GM12873 (cell line): ENCODE measurements around the gene ELN.

ENCODE experiments used
- TF ChIP-seq, protein P1 (sequence below): IDR thresholded peaks from 2 replicates; pipeline ENCODE4 v1.5.1; 2012; ENCODE audit warnings: low read depth, mild to moderate bottlenecking, moderate library complexity, low read length, control low read depth; ENCODE audit not compliant: insufficient read depth; ENCODE audit errors: missing control alignments

ELN gene

GRCh38 chr7:73994761-73995160, 33.2 kb upstream of the ELN start:
- TF ChIP-seq, protein P1, sequence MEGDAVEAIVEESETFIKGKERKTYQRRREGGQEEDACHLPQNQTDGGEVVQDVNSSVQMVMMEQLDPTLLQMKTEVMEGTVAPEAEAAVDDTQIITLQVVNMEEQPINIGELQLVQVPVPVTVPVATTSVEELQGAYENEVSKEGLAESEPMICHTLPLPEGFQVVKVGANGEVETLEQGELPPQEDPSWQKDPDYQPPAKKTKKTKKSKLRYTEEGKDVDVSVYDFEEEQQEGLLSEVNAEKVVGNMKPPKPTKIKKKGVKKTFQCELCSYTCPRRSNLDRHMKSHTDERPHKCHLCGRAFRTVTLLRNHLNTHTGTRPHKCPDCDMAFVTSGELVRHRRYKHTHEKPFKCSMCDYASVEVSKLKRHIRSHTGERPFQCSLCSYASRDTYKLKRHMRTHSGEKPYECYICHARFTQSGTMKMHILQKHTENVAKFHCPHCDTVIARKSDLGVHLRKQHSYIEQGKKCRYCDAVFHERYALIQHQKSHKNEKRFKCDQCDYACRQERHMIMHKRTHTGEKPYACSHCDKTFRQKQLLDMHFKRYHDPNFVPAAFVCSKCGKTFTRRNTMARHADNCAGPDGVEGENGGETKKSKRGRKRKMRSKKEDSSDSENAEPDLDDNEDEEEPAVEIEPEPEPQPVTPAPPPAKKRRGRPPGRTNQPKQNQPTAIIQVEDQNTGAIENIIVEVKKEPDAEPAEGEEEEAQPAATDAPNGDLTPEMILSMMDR, result no peak

- TF ChIP-seq, protein P1, result no peak
These were observed 32.6 kb upstream of the ELN start for GRCh38 chr7:73995330-73995729.

- TF ChIP-seq, protein P1, result no peak
These were observed 32.0 kb upstream of the ELN start for GRCh38 chr7:73995821-73996511.

DNA sequence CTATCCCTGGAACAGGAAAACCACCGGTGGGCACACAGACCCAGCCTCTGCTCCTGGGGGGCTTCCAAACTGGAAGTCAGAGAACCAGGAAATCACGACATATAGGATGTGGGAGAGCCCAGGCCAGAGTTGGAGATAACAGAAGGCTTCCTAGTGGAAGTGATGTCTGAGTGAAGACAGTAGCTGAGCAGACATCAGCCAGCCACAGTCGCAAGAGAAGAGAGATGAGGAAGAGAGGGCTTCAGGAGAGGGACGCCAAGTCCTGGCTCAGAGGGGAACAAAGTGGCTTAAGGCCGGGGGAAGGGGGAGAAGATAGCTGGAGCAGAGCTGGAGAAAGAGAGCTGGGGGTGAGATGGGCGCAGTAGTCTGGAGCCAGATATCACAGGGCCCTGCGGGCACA, 30.9 kb upstream of the ELN start:
- TF ChIP-seq, protein P1, result no peak

DNA sequence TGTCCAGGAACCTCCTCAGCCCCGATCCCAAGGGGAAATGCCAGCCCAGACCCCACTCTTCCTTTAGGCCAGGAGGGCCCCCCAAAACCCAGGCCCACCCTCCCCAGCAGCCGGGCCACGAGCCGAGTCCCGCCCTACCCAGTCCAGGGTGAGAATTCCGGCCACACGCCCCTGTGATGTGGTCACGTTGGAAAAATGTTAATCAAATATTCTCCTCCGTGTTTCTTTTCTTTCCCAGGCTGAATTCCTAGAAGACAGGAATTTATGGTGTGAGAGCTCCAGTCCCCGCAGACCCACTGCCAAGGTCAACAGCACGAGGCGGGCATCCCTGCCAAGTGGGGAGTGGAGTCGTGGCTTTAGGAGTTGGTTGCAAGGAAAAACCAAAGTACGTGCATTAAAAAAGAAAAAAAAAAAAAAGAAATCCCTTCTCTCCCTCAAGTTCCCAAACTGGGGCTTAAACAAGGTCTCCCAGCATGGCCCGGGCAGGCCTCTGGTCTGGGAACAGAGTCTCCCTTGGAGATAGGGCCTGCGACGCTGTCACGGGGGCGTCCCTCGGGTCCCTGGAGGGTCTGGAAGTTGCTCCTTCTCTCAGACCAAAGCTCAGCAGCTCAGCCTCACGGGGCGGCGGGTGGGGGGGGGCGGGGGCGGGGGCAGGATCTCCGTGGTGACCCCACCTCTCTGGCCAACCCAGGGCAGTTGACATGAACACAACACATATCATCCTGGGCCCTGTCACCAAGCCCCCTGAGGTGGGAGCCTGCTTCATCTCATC, 28.1 kb upstream of the ELN start:
- TF ChIP-seq, protein P1, result no peak

DNA sequence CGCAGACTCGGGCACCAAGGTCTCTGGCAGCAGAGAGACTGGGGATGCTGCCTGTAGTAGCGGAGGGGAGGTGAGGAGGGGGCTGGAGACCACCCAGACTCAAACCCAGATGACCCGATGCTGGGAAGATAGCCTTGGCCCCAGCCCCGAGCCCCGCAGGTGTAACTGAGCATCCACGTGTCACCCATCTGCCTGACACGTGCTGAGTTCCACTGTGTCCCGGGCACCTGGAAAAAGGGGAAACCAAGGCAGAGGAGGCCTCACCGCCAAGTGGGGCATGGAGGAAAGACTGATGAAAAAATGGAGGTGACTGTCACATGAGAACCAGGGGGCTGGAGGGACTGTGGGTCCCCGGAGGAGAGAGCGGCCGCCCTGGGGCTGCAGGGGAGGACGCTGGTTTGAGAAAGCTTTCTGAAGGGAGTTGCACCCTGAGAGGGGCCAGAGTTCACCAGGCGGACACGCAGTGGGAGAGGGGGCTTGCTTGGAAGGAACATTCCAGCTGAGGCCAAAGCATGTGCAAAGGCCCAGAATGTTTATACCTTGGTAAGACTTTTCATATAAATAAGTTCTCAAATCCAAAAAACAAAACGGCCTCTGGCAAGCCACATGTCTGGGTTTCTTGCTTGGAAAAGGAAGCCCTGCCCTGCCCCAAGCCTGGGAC, 27.4 kb upstream of the ELN start:
- TF ChIP-seq, protein P1, result no peak

- TF ChIP-seq, protein P1, result no peak
These were observed 26.9 kb upstream of the ELN start for GRCh38 chr7:74001150-74001494.
